ENCODE measurements around the gene SLC37A1. TPM values are rescaled to one million over a fixed set of nuclear protein-coding genes. Genes with fewer than 3 reads are reported as not detected.

SLC37A1 gene
- total and polyA plus RNA-seq, 4 donors = 2.0 to 7.2 (median 4.3) TPM

DNA sequence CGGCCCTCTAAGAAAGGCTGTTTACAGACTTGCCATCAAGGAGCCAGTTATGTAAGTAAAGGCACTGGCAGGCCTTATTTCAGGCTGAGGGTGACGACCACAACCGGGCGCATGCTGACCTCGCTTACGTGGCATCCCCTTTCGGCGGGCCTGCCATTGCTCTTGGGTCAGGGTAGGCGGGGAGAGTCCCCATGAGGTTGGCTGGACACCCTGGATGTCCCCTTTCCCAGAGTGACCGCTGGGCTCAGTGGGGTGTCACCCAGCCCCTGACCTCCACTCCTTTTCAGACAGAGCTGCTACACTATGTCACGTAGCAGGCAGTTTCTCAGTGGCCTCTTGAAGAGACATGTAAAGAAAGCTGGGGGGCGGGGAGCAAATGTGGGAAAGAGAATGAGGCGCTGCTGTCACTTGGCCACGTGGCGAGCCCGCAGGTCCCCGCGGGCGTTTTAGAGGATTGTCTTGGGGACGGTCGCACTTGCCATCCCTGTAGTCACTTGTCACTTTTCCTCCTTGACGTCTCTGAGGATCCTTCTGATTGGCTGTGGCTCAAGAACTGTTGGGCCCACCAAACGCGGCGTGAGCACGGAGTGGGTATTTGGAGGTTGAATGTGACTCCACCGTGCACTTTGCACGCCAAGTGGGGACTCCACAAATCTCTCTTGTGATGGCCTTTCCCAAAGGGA is 42.2 kb downstream of the SLC37A1 start:
- Histone ChIP-seq H3K4me3 (ENCODE audit: low read depth in 1 of 3, low read length in 3 of 3) (no peak overlapping the region), H3K9ac (ENCODE audit: low read depth in 1 of 2, low read length in 2 of 2) (no peak overlapping the region), H3K9me3 (ENCODE audit: control insufficient read depth in 4 of 4, low read length in 3 of 4) (no peaks in the 10 kb centered on the region), H3K27ac (ENCODE audit: low read depth in 1 of 2, low read length in 2 of 2) (no peak overlapping the region), H3K27me3 (ENCODE audit: control insufficient read depth in 4 of 4, insufficient read depth in 4 of 4, low read length in 3 of 4) (no peaks in the 10 kb centered on the region), H3K36me3 (ENCODE audit: control insufficient read depth in 4 of 4, insufficient read depth in 3 of 4, low read depth in 1 of 4, low read length in 3 of 4) (peaks cover 0 to 7% (median 4%) of the 10 kb centered on the region in 4 donors), H3K4me1 (ENCODE audit: control insufficient read depth in 4 of 4, insufficient read depth in 4 of 4, low read length in 3 of 4) (peaks cover 3 to 12% (median 9%) of the 10 kb centered on the region in 4 donors)
- DNase-seq (ENCODE audit: low spot score) = no peak
- WGBS = 95% methylated on average over 28 of the region's 28 CpGs
- TF ChIP-seq RXRA (IDR thresholded peaks at IDR 0.05) = no peak
- TF ChIP-seq, protein P1, sequence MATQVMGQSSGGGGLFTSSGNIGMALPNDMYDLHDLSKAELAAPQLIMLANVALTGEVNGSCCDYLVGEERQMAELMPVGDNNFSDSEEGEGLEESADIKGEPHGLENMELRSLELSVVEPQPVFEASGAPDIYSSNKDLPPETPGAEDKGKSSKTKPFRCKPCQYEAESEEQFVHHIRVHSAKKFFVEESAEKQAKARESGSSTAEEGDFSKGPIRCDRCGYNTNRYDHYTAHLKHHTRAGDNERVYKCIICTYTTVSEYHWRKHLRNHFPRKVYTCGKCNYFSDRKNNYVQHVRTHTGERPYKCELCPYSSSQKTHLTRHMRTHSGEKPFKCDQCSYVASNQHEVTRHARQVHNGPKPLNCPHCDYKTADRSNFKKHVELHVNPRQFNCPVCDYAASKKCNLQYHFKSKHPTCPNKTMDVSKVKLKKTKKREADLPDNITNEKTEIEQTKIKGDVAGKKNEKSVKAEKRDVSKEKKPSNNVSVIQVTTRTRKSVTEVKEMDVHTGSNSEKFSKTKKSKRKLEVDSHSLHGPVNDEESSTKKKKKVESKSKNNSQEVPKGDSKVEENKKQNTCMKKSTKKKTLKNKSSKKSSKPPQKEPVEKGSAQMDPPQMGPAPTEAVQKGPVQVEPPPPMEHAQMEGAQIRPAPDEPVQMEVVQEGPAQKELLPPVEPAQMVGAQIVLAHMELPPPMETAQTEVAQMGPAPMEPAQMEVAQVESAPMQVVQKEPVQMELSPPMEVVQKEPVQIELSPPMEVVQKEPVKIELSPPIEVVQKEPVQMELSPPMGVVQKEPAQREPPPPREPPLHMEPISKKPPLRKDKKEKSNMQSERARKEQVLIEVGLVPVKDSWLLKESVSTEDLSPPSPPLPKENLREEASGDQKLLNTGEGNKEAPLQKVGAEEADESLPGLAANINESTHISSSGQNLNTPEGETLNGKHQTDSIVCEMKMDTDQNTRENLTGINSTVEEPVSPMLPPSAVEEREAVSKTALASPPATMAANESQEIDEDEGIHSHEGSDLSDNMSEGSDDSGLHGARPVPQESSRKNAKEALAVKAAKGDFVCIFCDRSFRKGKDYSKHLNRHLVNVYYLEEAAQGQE (IDR thresholded peaks at IDR 0.05) = no peak
- TF ChIP-seq HNF4G (IDR thresholded peaks at IDR 0.05) = no peak
- TF ChIP-seq TAF1 (conservative IDR thresholded peaks at IDR 0.05) = no peak
- TF ChIP-seq, protein P2, sequence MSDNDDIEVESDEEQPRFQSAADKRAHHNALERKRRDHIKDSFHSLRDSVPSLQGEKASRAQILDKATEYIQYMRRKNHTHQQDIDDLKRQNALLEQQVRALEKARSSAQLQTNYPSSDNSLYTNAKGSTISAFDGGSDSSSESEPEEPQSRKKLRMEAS (IDR thresholded peaks at IDR 0.05) = no peak
- TF ChIP-seq, protein P3, sequence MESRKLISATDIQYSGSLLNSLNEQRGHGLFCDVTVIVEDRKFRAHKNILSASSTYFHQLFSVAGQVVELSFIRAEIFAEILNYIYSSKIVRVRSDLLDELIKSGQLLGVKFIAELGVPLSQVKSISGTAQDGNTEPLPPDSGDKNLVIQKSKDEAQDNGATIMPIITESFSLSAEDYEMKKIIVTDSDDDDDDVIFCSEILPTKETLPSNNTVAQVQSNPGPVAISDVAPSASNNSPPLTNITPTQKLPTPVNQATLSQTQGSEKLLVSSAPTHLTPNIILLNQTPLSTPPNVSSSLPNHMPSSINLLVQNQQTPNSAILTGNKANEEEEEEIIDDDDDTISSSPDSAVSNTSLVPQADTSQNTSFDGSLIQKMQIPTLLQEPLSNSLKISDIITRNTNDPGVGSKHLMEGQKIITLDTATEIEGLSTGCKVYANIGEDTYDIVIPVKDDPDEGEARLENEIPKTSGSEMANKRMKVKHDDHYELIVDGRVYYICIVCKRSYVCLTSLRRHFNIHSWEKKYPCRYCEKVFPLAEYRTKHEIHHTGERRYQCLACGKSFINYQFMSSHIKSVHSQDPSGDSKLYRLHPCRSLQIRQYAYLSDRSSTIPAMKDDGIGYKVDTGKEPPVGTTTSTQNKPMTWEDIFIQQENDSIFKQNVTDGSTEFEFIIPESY (IDR thresholded peaks at IDR 0.05) = no peak
- TF ChIP-seq, protein P4, sequence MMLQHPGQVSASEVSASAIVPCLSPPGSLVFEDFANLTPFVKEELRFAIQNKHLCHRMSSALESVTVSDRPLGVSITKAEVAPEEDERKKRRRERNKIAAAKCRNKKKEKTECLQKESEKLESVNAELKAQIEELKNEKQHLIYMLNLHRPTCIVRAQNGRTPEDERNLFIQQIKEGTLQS (IDR thresholded peaks at IDR 0.05) = no peak
- TF ChIP-seq, protein P5, sequence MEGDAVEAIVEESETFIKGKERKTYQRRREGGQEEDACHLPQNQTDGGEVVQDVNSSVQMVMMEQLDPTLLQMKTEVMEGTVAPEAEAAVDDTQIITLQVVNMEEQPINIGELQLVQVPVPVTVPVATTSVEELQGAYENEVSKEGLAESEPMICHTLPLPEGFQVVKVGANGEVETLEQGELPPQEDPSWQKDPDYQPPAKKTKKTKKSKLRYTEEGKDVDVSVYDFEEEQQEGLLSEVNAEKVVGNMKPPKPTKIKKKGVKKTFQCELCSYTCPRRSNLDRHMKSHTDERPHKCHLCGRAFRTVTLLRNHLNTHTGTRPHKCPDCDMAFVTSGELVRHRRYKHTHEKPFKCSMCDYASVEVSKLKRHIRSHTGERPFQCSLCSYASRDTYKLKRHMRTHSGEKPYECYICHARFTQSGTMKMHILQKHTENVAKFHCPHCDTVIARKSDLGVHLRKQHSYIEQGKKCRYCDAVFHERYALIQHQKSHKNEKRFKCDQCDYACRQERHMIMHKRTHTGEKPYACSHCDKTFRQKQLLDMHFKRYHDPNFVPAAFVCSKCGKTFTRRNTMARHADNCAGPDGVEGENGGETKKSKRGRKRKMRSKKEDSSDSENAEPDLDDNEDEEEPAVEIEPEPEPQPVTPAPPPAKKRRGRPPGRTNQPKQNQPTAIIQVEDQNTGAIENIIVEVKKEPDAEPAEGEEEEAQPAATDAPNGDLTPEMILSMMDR (IDR thresholded peaks at IDR 0.05; ENCODE audit: low read depth, low read length, missing input control) = no peak
- TF ChIP-seq YY1 (IDR thresholded peaks at IDR 0.05) = no peak
- no peak for TF ChIP-seq HNF4A (conservative IDR thresholded peaks at IDR 0.05)
- no peak for TF ChIP-seq SP1 (IDR thresholded peaks at IDR 0.05)
- no peak for TF ChIP-seq FOXA1 (IDR thresholded peaks at IDR 0.05)

DNA sequence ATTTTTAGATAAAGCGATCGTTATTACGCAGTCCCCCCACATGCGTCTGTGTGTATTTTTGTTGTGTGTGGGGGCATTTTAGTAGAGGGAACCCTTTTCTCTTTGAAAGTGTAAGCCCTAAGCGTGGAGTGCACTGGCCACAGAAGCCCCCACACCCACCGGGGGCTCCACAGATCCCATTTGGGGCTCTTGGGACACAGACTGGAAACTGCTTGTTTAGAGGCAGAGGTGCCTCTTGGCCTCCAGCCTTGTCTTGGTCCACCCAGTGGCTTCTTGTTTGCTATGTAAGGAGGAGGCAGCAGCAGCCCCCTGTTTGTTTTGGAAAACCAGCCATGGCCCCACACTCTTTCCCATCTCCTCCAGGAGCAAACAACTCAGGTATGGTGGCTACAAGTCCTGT is 42.8 kb downstream of the SLC37A1 start:
- 96% methylated on average over 6 of the region's 6 CpGs for WGBS
- no peak overlapping the region for H3K4me3 ChIP-seq (ENCODE audit: low read depth in 1 of 3, low read length in 3 of 3)
- TF ChIP-seq, protein P1 (IDR thresholded peaks at IDR 0.05) = no peak

More for the DNA sequence above, 42.8 kb downstream of the SLC37A1 start:
- H3K9me3 ChIP-seq (ENCODE audit: control insufficient read depth in 4 of 4, low read length in 3 of 4) = no peaks in the 10 kb centered on the region
- H3K27ac ChIP-seq (ENCODE audit: low read depth in 1 of 2, low read length in 2 of 2) = no peak overlapping the region
- H3K27me3 ChIP-seq (ENCODE audit: control insufficient read depth in 4 of 4, insufficient read depth in 4 of 4, low read length in 3 of 4) = no peaks in the 10 kb centered on the region
- no peak overlapping the region for H3K9ac ChIP-seq (ENCODE audit: low read depth in 1 of 2, low read length in 2 of 2)
- DNase-seq (ENCODE audit: low spot score) = no peak
- peaks cover 0 to 7% (median 5%) of the 10 kb centered on the region in 4 donors for H3K36me3 ChIP-seq (ENCODE audit: control insufficient read depth in 4 of 4, insufficient read depth in 3 of 4, low read depth in 1 of 4, low read length in 3 of 4)
- H3K4me1 ChIP-seq (ENCODE audit: control insufficient read depth in 4 of 4, insufficient read depth in 4 of 4, low read length in 3 of 4) = peaks cover 3 to 12% (median 9%) of the 10 kb centered on the region in 4 donors

All from liver (tissue), 9 donors.